Ishikawa (cell line): Measurements from ENCODE around the gene MACROD2.

Source experiments
- EP300 ChIP-seq: IDR thresholded peaks from 2 replicates; pipeline ENCODE4 v1.6.1; 2012; ENCODE audit warnings: borderline replicate concordance
- FOXM1 ChIP-seq: IDR thresholded peaks from 2 replicates; pipeline ENCODE4 v1.6.1; 2012; ENCODE audit warnings: low read depth, borderline replicate concordance
- NFIC ChIP-seq: IDR thresholded peaks from 2 replicates; pipeline ENCODE4 v1.6.1; 2012
- RAD21 ChIP-seq: IDR thresholded peaks from 2 replicates; pipeline ENCODE4 v1.6.1; 2012; ENCODE audit warnings: low read depth
- REST ChIP-seq: IDR thresholded peaks from 2 replicates; pipeline ENCODE4 v1.6.1; 2012; ENCODE audit warnings: low read depth, mild to moderate bottlenecking
- TAF1 ChIP-seq: IDR thresholded peaks from 2 replicates; pipeline ENCODE4 v1.6.1; 2012; ENCODE audit warnings: low read depth, mild to moderate bottlenecking
- YY1 ChIP-seq: IDR thresholded peaks from 2 replicates; pipeline ENCODE4 v1.6.1; 2012; ENCODE audit warnings: low read depth

GRCh38 chr20:15756002-15756753, 1760.9 kb downstream of the MACROD2 start:
- no peak for TF ChIP-seq EP300
- no peak for TF ChIP-seq NFIC
- no peak for TF ChIP-seq YY1
- no peak for TF ChIP-seq RAD21
- no peak for TF ChIP-seq TAF1
- TF ChIP-seq FOXM1: no peak
- TF ChIP-seq REST: no peak
